ENCODE results near the gene PTPRJ. TPM values are rescaled to one million over a fixed set of nuclear protein-coding genes. Genes with fewer than 3 reads are reported as not detected.
"Not testable (repeated sequence)": the region's sequence is repeated elsewhere in the genome, so short reads cannot be mapped to it uniquely, and the experiment has no call there.

The PTPRJ gene
- total and polyA plus RNA-seq, 8 donors, result 12.6 to 63.5 (median 16.6) TPM

GRCh38 chr11:48020092-48020755 lies 39.9 kb downstream of the PTPRJ start:
- H3K27ac ChIP-seq, result peak overlapping the region in 1 of 2 donors; percentile 82
- peaks cover 12 to 95% of the 10 kb centered on the region in 2 donors for H3K4me1 ChIP-seq
- no peaks in the 10 kb centered on the region for H3K36me3 ChIP-seq
- ATAC-seq (peak; percentile 56), DNase-seq (no peak)
- H3K9me3 ChIP-seq, result no peaks in the 10 kb centered on the region
- no peak for TF ChIP-seq CTCF (IDR thresholded peaks at IDR 0.05)
- H3K27me3 ChIP-seq, result no peaks in the 10 kb centered on the region
- intact Hi-C loops (cut with DNase I), result no loop called here
- no peak overlapping the region for H3K4me3 ChIP-seq

- H3K27me3 ChIP-seq; DNase-seq; H3K36me3 ChIP-seq; ATAC-seq; H3K9me3 ChIP-seq; intact Hi-C loops (cut with DNase I); H3K4me3 ChIP-seq: not testable (repeated sequence)
- Histone ChIP-seq H3K4me1 (peaks cover 12 to 95% of the 10 kb centered on the region in 2 donors), H3K27ac (peak overlapping the region in 1 of 2 donors; percentile 82)
Measured at GRCh38 chr11:48021201-48021820, 41.0 kb downstream of the PTPRJ start.

- Histone ChIP-seq H3K9me3 (no peaks in the 10 kb centered on the region), H3K4me1 (peaks cover 12 to 95% of the 10 kb centered on the region in 2 donors), H3K27ac (peak overlapping the region in 1 of 2 donors; percentile 82), H3K36me3 (no peaks in the 10 kb centered on the region), H3K27me3 (no peaks in the 10 kb centered on the region), H3K4me3 (no peak overlapping the region)
- DNase-seq (no peak), ATAC-seq (no peak)
- intact Hi-C loops (cut with DNase I), result no loop called here
- TF ChIP-seq CTCF (IDR thresholded peaks at IDR 0.05), result no peak
Measured at GRCh38 chr11:48022445-48022844, 42.1 kb downstream of the PTPRJ start.

- DNase-seq; intact Hi-C loops (cut with DNase I); H3K27me3 ChIP-seq; ATAC-seq; H3K9me3 ChIP-seq; H3K36me3 ChIP-seq; H3K4me3 ChIP-seq: not testable (repeated sequence)
- H3K4me1 ChIP-seq, result peaks cover 6 to 95% of the 10 kb centered on the region in 2 donors
- H3K27ac ChIP-seq, result peak overlapping the region in 1 of 2 donors; percentile 82
Measured at GRCh38 chr11:48023608-48024007, 43.2 kb downstream of the PTPRJ start.

- Histone ChIP-seq H3K4me1 (peaks cover 7 to 95% of the 10 kb centered on the region in 2 donors), H3K27me3 (no peaks in the 10 kb centered on the region), H3K4me3 (no peak overlapping the region), H3K27ac (peak overlapping the region in 1 of 2 donors; percentile 82), H3K36me3 (no peaks in the 10 kb centered on the region), H3K9me3 (no peaks in the 10 kb centered on the region)
- ATAC-seq (no peak), DNase-seq (no peak)
- no peak for TF ChIP-seq CTCF (IDR thresholded peaks at IDR 0.05)
- intact Hi-C loops (cut with DNase I), result no loop called here
Measured at GRCh38 chr11:48024635-48025071, 44.3 kb downstream of the PTPRJ start.

- H3K9me3 ChIP-seq, result no peaks in the 10 kb centered on the region
- peaks cover 11 to 96% of the 10 kb centered on the region in 2 donors for H3K4me1 ChIP-seq
- H3K36me3 ChIP-seq, result no peaks in the 10 kb centered on the region
- H3K27ac ChIP-seq, result peak overlapping the region in 1 of 2 donors; percentile 82
- DNase-seq (no peak), ATAC-seq (no peak)
- no peak overlapping the region for H3K4me3 ChIP-seq
- TF ChIP-seq CTCF (IDR thresholded peaks at IDR 0.05), result no peak
- H3K27me3 ChIP-seq, result no peaks in the 10 kb centered on the region
- intact Hi-C loops (cut with DNase I), result no loop called here
Measured at GRCh38 chr11:48025293-48025983, 45.1 kb downstream of the PTPRJ start.
